Liver (tissue), 9 donors: ENCODE data around the gene GTF2IRD1. TPM values are rescaled to one million over a fixed set of nuclear protein-coding genes. Genes with fewer than 3 reads are reported as not detected.

Experiments
- DNase-seq: peaks from one replicate; pipeline ENCODE4 v3.0.0-alpha.2; 2017; ENCODE audit warnings: low spot score
- H3K27ac ChIP-seq, 2 donors: one replicate each; pipeline ENCODE4 v1.7.0; 2013; ENCODE audit warnings: inconsistent platforms in 2 of 2, low read length in 2 of 2, control low read depth in 1 of 2, low read depth in 1 of 2, mild to moderate bottlenecking in 1 of 2
- H3K27me3 ChIP-seq, 4 donors: one replicate each; pipeline versions ENCODE4 v1.6.1 to v1.7.0; 2013; ENCODE audit warnings: low read length in 3 of 4, inconsistent platforms in 1 of 4, mild to moderate bottlenecking in 1 of 4, moderate library complexity in 1 of 4; ENCODE audit not compliant: control insufficient read depth in 4 of 4, insufficient read depth in 4 of 4
- H3K36me3 ChIP-seq, 4 donors: one replicate each; pipeline versions ENCODE4 v1.6.1 to v1.7.0; 2013; ENCODE audit warnings: low read length in 3 of 4, mild to moderate bottlenecking in 3 of 4, low read depth in 1 of 4, moderate library complexity in 1 of 4; ENCODE audit not compliant: control insufficient read depth in 4 of 4, insufficient read depth in 3 of 4
- H3K4me1 ChIP-seq, 4 donors: one replicate each; pipeline versions ENCODE4 v1.6.1 to v1.7.0; 2013; ENCODE audit warnings: low read length in 3 of 4, mild to moderate bottlenecking in 3 of 4, moderate library complexity in 1 of 4; ENCODE audit not compliant: control insufficient read depth in 4 of 4, insufficient read depth in 4 of 4
- H3K4me3 ChIP-seq, 3 donors: one replicate each; pipeline versions ENCODE4 v1.6.1 to v1.7.0; 2013; ENCODE audit warnings: low read length in 3 of 3, control low read depth in 1 of 3, low read depth in 1 of 3, mild to moderate bottlenecking in 1 of 3
- H3K9ac ChIP-seq, 2 donors: one replicate each; pipeline ENCODE4 v1.7.0; 2013; ENCODE audit warnings: low read length in 2 of 2, mild to moderate bottlenecking in 2 of 2, moderate library complexity in 2 of 2, control low read depth in 1 of 2, low read depth in 1 of 2
- H3K9me3 ChIP-seq, 4 donors: one replicate each; pipeline versions ENCODE4 v1.6.1 to v1.7.0; 2013; ENCODE audit warnings: low read length in 3 of 4; ENCODE audit not compliant: control insufficient read depth in 4 of 4
- ATF3 ChIP-seq: IDR thresholded peaks from 2 replicates; pipeline ENCODE4 v1.6.1; 2016; ENCODE audit warnings: antibody characterized with exemption
- EGR1 ChIP-seq, 2 donors: IDR thresholded peaks; 2 replicates each; pipeline ENCODE4 v1.6.1; 2016 to 2018; ENCODE audit warnings: antibody characterized with exemption in 2 of 2, low read depth in 2 of 2
- FOXA1 ChIP-seq: IDR thresholded peaks from 2 replicates; pipeline ENCODE4 v1.6.1; 2016; ENCODE audit warnings: antibody characterized with exemption
- FOXA2 ChIP-seq: IDR thresholded peaks from 2 replicates; pipeline ENCODE4 v1.6.1; 2016; ENCODE audit warnings: antibody characterized with exemption
- GABPA ChIP-seq, 2 donors: IDR thresholded peaks in 1 of 2; conservative IDR thresholded peaks in 1 of 2; 2 replicates each; pipeline ENCODE4 v1.6.1; 2016; ENCODE audit warnings: antibody characterized with exemption in 2 of 2, mild to moderate bottlenecking in 1 of 2, moderate library complexity in 1 of 2
- HNF4A ChIP-seq, 2 donors: conservative IDR thresholded peaks; 2 replicates each; pipeline ENCODE4 v1.6.1; 2016; ENCODE audit warnings: antibody characterized with exemption in 2 of 2, mild to moderate bottlenecking in 2 of 2
- HNF4G ChIP-seq: IDR thresholded peaks from 2 replicates; pipeline ENCODE4 v1.6.1; 2016; ENCODE audit warnings: antibody characterized with exemption
- JUND ChIP-seq, 2 donors: IDR thresholded peaks; 2 replicates each; pipeline ENCODE4 v1.6.1; 2016; ENCODE audit warnings: antibody characterized with exemption in 2 of 2
- MAX ChIP-seq: IDR thresholded peaks from 2 replicates; pipeline ENCODE4 v1.6.1; 2016; ENCODE audit warnings: antibody characterized with exemption
- NR2F2 ChIP-seq: IDR thresholded peaks from 2 replicates; pipeline ENCODE4 v1.6.1; 2016; ENCODE audit warnings: antibody characterized with exemption
- RAD21 ChIP-seq, 2 donors: IDR thresholded peaks; 2 replicates each; pipeline ENCODE4 v1.6.1; 2016; ENCODE audit warnings: antibody characterized with exemption in 2 of 2, mild to moderate bottlenecking in 2 of 2
- RXRA ChIP-seq, 2 donors: IDR thresholded peaks; 2 replicates each; pipeline ENCODE4 v1.6.1; 2017 to 2018; ENCODE audit warnings: antibody characterized with exemption in 2 of 2, mild to moderate bottlenecking in 1 of 2
- SP1 ChIP-seq: IDR thresholded peaks from 2 replicates; pipeline ENCODE4 v1.6.1; 2018; ENCODE audit warnings: antibody characterized with exemption, mild to moderate bottlenecking
- YY1 ChIP-seq: IDR thresholded peaks from 2 replicates; pipeline ENCODE4 v1.6.1; 2016; ENCODE audit warnings: antibody characterized with exemption, mild to moderate bottlenecking
- WGBS: extraction: QIAGEN DNeasy Blood & Tissue Kit; methylation state at CpG from one replicate; pipeline ENCODE4 v1.1.7; 2013; 5-methylcytosine and 5-hydroxymethylcytosine counted together
- polyA plus RNA-seq, 2 donors: library from polyadenylated mRNA; stranded (reverse) in 1 of 2; unstranded in 1 of 2; fragments of 200-250 nt in 1 of 2; fragments of >200 nt in 1 of 2; fragmentation: Nextera tagmentation in 1 of 2; extraction: Ambion mirVana in 1 of 2; gene quantifications; one replicate each; pipeline versions ENCODE4 v1.2.1 to v1.2.3, GENCODE V29; 2013 to 2015
- total RNA-seq, 2 donors: library from RNA; depleted of rRNA; stranded (reverse); fragments of >200 nt; gene quantifications; one replicate each; pipeline ENCODE4 v1.2.3, GENCODE V29; 2014
- TF ChIP-seq, protein P1 (sequence below): IDR thresholded peaks from 2 replicates; pipeline ENCODE4 v1.6.1; 2016; ENCODE audit warnings: antibody characterized with exemption
- TF ChIP-seq, protein P2 (sequence below): IDR thresholded peaks from 2 replicates; pipeline ENCODE4 v1.6.1; 2016; ENCODE audit warnings: antibody characterized with exemption, mild to moderate bottlenecking
- TF ChIP-seq, protein P3 (sequence below): fragments of 150-350 bp; IDR thresholded peaks from 2 replicates; pipeline ENCODE4 v1.5.1; 2017; ENCODE audit warnings: improper control_type of control experiment, low read depth, low read length; ENCODE audit not compliant: missing input control
- donor health status: healthy.
- donor health status: healthy.
- donor health status: healthy.
- donor health status: healthy.
- donor health status: healthy.

GTF2IRD1 gene
- total and polyA plus RNA-seq, 4 donors: 2.0 to 7.4 (median 3.3) TPM

DNA sequence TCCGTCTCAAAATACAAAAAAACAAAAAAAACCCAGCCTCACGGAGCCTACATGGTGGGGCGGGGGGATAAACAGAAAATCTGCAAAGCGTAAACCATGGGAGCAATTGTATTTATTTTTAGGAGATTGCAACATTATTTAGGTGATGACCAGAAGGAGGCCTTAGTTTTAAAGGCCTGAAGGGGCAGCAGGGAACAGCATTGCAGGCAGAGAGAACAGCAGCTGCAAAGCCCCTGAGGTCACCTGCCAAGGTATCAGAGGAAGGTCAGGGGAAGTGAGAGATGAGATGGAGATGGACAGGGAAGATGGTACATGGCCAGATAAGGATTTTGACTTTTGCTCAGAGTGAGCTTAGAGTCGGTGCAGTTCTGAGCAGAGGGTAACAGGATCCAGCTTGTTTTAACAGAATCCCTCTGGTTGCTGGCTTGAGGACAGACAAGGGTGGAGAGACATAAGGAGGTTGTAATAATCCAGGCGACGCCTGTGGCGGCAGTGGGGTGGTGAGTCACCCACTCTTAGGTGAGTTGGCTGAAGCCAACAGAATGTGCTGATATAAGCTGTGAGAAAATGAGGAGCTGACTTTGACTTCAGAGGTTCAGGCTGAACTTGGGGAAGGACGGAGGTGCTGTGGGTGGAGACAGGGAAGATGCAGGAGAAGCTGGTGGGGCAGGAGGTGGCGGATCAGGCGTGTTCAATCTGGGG, 121.5 kb downstream of the GTF2IRD1 start:
- H3K27me3 ChIP-seq: no peaks in the 10 kb centered on the region
- WGBS: 85% methylated on average over 11 of the region's 11 CpGs
- H3K36me3 ChIP-seq: no peaks in the 10 kb centered on the region
- no peak overlapping the region for H3K4me3 ChIP-seq
- no peak overlapping the region for H3K9ac ChIP-seq
- H3K27ac ChIP-seq: no peak overlapping the region
- DNase-seq: no peak
- TF ChIP-seq, protein P1, sequence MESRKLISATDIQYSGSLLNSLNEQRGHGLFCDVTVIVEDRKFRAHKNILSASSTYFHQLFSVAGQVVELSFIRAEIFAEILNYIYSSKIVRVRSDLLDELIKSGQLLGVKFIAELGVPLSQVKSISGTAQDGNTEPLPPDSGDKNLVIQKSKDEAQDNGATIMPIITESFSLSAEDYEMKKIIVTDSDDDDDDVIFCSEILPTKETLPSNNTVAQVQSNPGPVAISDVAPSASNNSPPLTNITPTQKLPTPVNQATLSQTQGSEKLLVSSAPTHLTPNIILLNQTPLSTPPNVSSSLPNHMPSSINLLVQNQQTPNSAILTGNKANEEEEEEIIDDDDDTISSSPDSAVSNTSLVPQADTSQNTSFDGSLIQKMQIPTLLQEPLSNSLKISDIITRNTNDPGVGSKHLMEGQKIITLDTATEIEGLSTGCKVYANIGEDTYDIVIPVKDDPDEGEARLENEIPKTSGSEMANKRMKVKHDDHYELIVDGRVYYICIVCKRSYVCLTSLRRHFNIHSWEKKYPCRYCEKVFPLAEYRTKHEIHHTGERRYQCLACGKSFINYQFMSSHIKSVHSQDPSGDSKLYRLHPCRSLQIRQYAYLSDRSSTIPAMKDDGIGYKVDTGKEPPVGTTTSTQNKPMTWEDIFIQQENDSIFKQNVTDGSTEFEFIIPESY: no peak
- TF ChIP-seq, protein P2, sequence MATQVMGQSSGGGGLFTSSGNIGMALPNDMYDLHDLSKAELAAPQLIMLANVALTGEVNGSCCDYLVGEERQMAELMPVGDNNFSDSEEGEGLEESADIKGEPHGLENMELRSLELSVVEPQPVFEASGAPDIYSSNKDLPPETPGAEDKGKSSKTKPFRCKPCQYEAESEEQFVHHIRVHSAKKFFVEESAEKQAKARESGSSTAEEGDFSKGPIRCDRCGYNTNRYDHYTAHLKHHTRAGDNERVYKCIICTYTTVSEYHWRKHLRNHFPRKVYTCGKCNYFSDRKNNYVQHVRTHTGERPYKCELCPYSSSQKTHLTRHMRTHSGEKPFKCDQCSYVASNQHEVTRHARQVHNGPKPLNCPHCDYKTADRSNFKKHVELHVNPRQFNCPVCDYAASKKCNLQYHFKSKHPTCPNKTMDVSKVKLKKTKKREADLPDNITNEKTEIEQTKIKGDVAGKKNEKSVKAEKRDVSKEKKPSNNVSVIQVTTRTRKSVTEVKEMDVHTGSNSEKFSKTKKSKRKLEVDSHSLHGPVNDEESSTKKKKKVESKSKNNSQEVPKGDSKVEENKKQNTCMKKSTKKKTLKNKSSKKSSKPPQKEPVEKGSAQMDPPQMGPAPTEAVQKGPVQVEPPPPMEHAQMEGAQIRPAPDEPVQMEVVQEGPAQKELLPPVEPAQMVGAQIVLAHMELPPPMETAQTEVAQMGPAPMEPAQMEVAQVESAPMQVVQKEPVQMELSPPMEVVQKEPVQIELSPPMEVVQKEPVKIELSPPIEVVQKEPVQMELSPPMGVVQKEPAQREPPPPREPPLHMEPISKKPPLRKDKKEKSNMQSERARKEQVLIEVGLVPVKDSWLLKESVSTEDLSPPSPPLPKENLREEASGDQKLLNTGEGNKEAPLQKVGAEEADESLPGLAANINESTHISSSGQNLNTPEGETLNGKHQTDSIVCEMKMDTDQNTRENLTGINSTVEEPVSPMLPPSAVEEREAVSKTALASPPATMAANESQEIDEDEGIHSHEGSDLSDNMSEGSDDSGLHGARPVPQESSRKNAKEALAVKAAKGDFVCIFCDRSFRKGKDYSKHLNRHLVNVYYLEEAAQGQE: no peak
- TF ChIP-seq HNF4G: no peak
- TF ChIP-seq RAD21 (IDR thresholded peaks at IDR 0.05): no peak
- TF ChIP-seq YY1: no peak
- no peak for TF ChIP-seq FOXA1
- TF ChIP-seq MAX: no peak
- TF ChIP-seq ATF3: no peak
- TF ChIP-seq JUND (IDR thresholded peaks at IDR 0.05): no peak
- no peak for TF ChIP-seq GABPA (IDR thresholded peaks at IDR 0.05 in 1 of 2, conservative IDR thresholded peaks at IDR 0.05 in 1 of 2)
- TF ChIP-seq FOXA2: no peak
- TF ChIP-seq EGR1 (IDR thresholded peaks at IDR 0.05; ENCODE audit: low read depth in 2 of 2): no peak
- TF ChIP-seq NR2F2: no peak
- TF ChIP-seq SP1: no peak
- TF ChIP-seq, protein P3, sequence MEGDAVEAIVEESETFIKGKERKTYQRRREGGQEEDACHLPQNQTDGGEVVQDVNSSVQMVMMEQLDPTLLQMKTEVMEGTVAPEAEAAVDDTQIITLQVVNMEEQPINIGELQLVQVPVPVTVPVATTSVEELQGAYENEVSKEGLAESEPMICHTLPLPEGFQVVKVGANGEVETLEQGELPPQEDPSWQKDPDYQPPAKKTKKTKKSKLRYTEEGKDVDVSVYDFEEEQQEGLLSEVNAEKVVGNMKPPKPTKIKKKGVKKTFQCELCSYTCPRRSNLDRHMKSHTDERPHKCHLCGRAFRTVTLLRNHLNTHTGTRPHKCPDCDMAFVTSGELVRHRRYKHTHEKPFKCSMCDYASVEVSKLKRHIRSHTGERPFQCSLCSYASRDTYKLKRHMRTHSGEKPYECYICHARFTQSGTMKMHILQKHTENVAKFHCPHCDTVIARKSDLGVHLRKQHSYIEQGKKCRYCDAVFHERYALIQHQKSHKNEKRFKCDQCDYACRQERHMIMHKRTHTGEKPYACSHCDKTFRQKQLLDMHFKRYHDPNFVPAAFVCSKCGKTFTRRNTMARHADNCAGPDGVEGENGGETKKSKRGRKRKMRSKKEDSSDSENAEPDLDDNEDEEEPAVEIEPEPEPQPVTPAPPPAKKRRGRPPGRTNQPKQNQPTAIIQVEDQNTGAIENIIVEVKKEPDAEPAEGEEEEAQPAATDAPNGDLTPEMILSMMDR: no peak
- no peak for TF ChIP-seq HNF4A (conservative IDR thresholded peaks at IDR 0.05)
- TF ChIP-seq RXRA (IDR thresholded peaks at IDR 0.05): no peak
- peaks cover 0 to 8% (median 7%) of the 10 kb centered on the region in 4 donors for H3K4me1 ChIP-seq
- no peaks in the 10 kb centered on the region for H3K9me3 ChIP-seq
